H9 (cell line): ENCODE results near the gene DCAF5. TPM values are rescaled to one million over a fixed set of nuclear protein-coding genes. Genes with fewer than 3 reads are reported as not detected.

ENCODE experiments used
- DNase-seq: peaks from one replicate; pipeline ENCODE4 v3.0.0-alpha.2; 2017
- H2AFZ ChIP-seq: one replicate; pipeline ENCODE4 v1.6.1; 2013; ENCODE audit warnings: mild to moderate bottlenecking, low read length, control low read depth, moderate library complexity
- H2AK5ac ChIP-seq: 2 replicates; pipeline ENCODE4 v1.6.1; 2013; ENCODE audit warnings: low read length, control low read depth, mixed read lengths; ENCODE audit not compliant: insufficient read length
- H2BK120ac ChIP-seq: one replicate; pipeline ENCODE4 v1.6.1; 2013; ENCODE audit warnings: low read depth, mild to moderate bottlenecking, low read length, control low read depth, inconsistent platforms; ENCODE audit not compliant: poor library complexity, severe bottlenecking
- H2BK12ac ChIP-seq: 2 replicates; pipeline ENCODE4 v1.6.1; 2013; ENCODE audit warnings: low read length, control low read depth, mixed read lengths, low read depth; ENCODE audit not compliant: insufficient read length
- H2BK15ac ChIP-seq: 2 replicates; pipeline ENCODE4 v1.6.1; 2013; ENCODE audit warnings: low read depth, low read length, control low read depth
- H2BK20ac ChIP-seq: one replicate; pipeline ENCODE4 v1.6.1; 2013; ENCODE audit warnings: low read depth, mild to moderate bottlenecking, low read length, control low read depth, inconsistent platforms; ENCODE audit not compliant: poor library complexity, severe bottlenecking
- H2BK5ac ChIP-seq: 2 replicates; pipeline ENCODE4 v1.6.1; 2013; ENCODE audit warnings: low read length, control low read depth, mixed read lengths; ENCODE audit not compliant: insufficient read length
- H3K14ac ChIP-seq: 2 replicates; pipeline ENCODE4 v1.6.1; 2013; ENCODE audit warnings: low read length, control low read depth; ENCODE audit not compliant: insufficient read depth
- H3K18ac ChIP-seq: 2 replicates; pipeline ENCODE4 v1.6.1; 2013; ENCODE audit warnings: low read depth, mild to moderate bottlenecking, mixed read lengths, low read length, control low read depth; ENCODE audit not compliant: insufficient read length
- H3K23ac ChIP-seq: 2 replicates; pipeline ENCODE4 v1.6.1; 2013; ENCODE audit warnings: low read length, control low read depth, mixed read lengths, low read depth; ENCODE audit not compliant: insufficient read length
- H3K23me2 ChIP-seq: 2 replicates; pipeline ENCODE4 v1.6.1; 2013; ENCODE audit warnings: low read depth, mild to moderate bottlenecking, mixed read lengths, low read length, control low read depth; ENCODE audit not compliant: insufficient read length, poor library complexity, severe bottlenecking
- H3K27ac ChIP-seq: 2 replicates; pipeline ENCODE4 v1.5.1; 2013; ENCODE audit warnings: low read length, control low read depth, mixed read lengths, low read depth; ENCODE audit not compliant: insufficient read length
- H3K27me3 ChIP-seq: 2 replicates; pipeline ENCODE4 v1.6.1; 2013; ENCODE audit warnings: low read length, control low read depth, inconsistent platforms; ENCODE audit not compliant: insufficient read depth
- H3K4ac ChIP-seq: 2 replicates; pipeline ENCODE4 v1.6.1; 2013; ENCODE audit warnings: low read depth, mild to moderate bottlenecking, control low read depth, inconsistent platforms, low read length, moderate library complexity
- H3K4me1 ChIP-seq: 2 replicates; pipeline ENCODE4 v1.6.1; 2013; ENCODE audit warnings: low read length, control low read depth, inconsistent platforms; ENCODE audit not compliant: insufficient read depth
- H3K4me2 ChIP-seq: 2 replicates; pipeline ENCODE4 v1.6.1; 2013; ENCODE audit warnings: low read length, control low read depth, mixed read lengths; ENCODE audit not compliant: insufficient read length, insufficient read depth
- H3K56ac ChIP-seq: 2 replicates; pipeline ENCODE4 v1.6.1; 2013; ENCODE audit warnings: low read depth, mild to moderate bottlenecking, mixed read lengths, low read length, control low read depth; ENCODE audit not compliant: insufficient read length
- H3K79me1 ChIP-seq: 2 replicates; pipeline ENCODE4 v1.6.1; 2013; ENCODE audit warnings: low read depth, mild to moderate bottlenecking, moderate library complexity, low read length, control low read depth, inconsistent platforms; ENCODE audit not compliant: insufficient read depth, poor library complexity, severe bottlenecking
- H3K79me2 ChIP-seq: 2 replicates; pipeline ENCODE4 v1.6.1; 2013; ENCODE audit warnings: low read length, control low read depth, inconsistent platforms; ENCODE audit not compliant: insufficient read depth
- H3K9ac ChIP-seq: 2 replicates; pipeline ENCODE4 v1.6.1; 2013; ENCODE audit warnings: low read length, control low read depth, mixed read lengths; ENCODE audit not compliant: insufficient read length; ENCODE audit errors: extremely low read depth
- H3K9me3 ChIP-seq: one replicate; pipeline ENCODE4 v1.6.1; 2013; ENCODE audit warnings: low read depth, low read length, inconsistent platforms; ENCODE audit not compliant: control insufficient read depth
- H3T11ph ChIP-seq: one replicate; pipeline ENCODE4 v1.6.1; 2013; ENCODE audit warnings: mild to moderate bottlenecking, low read length, control low read depth, inconsistent platforms
- H4K20me1 ChIP-seq: one replicate; pipeline ENCODE4 v1.6.1; 2013; ENCODE audit not compliant: control insufficient read depth, insufficient read length, insufficient read depth
- H4K5ac ChIP-seq: 2 replicates; pipeline ENCODE4 v1.6.1; 2013; ENCODE audit warnings: low read depth, mild to moderate bottlenecking, mixed read lengths, low read length, control low read depth; ENCODE audit not compliant: insufficient read length
- H4K8ac ChIP-seq: replicated peaks from 2 replicates; pipeline ENCODE4 v1.6.1; 2013; ENCODE audit warnings: low read length, control low read depth, mixed read lengths, low read depth; ENCODE audit not compliant: insufficient read length
- H4K91ac ChIP-seq: 2 replicates; pipeline ENCODE4 v1.6.1; 2013; ENCODE audit warnings: low read depth, mild to moderate bottlenecking, moderate library complexity, mixed read lengths, low read length, control low read depth; ENCODE audit not compliant: insufficient read length
- H3K27ac Mint-ChIP-seq, 3 experiments: 2 replicates in 2 of 3; 3 replicates in 1 of 3; pipeline ENCODE4 v1.8.0; 2020 to 2021; ENCODE audit warnings: mixed read lengths in 3 of 3, mild to moderate bottlenecking in 1 of 3, moderate library complexity in 1 of 3
- H3K27me3 Mint-ChIP-seq: 2 replicates; pipeline ENCODE4 v1.8.0; 2021; ENCODE audit warnings: low read depth, mild to moderate bottlenecking, moderate library complexity, mixed read lengths
- H3K36me3 Mint-ChIP-seq, 3 experiments: 2 replicates in 2 of 3; 3 replicates in 1 of 3; pipeline ENCODE4 v1.8.0; 2020 to 2021; ENCODE audit warnings: low read depth in 3 of 3, mixed read lengths in 3 of 3; ENCODE audit not compliant: insufficient read depth in 1 of 3
- H3K4me1 Mint-ChIP-seq, 2 experiments: 2 replicates each; pipeline ENCODE4 v1.8.0; 2020; ENCODE audit warnings: mixed read lengths in 2 of 2
- H3K4me3 Mint-ChIP-seq, 2 experiments: 2 replicates in 1 of 2; 3 replicates in 1 of 2; pipeline ENCODE4 v1.8.0; 2020 to 2021; ENCODE audit warnings: mild to moderate bottlenecking in 2 of 2, mixed read lengths in 2 of 2, moderate library complexity in 1 of 2
- H3K9me3 Mint-ChIP-seq, 2 experiments: 2 replicates in 1 of 2; 3 replicates in 1 of 2; pipeline ENCODE4 v1.8.0; 2020; ENCODE audit warnings: mild to moderate bottlenecking in 2 of 2, mixed read lengths in 2 of 2, moderate library complexity in 1 of 2
- WGBS: extraction: QIAGEN DNeasy Blood & Tissue Kit; methylation state at CpG from one replicate; pipeline ENCODE4 v1.1.7; 2013; ENCODE audit warnings: missing lambda C conversion rate, low lambda C conversion rate, mixed read lengths; ENCODE audit not compliant: insufficient read length; ENCODE audit errors: extremely low coverage; 5-methylcytosine and 5-hydroxymethylcytosine counted together
- total RNA-seq: library from RNA; stranded (reverse); gene quantifications from 2 replicates; pipeline ENCODE4 v1.2.1, GENCODE V29; 2021
- TF ChIP-seq, protein P1 (sequence below): fragments of 200-600 bp; sonication (generic); conservative IDR thresholded peaks from 3 replicates; pipeline ENCODE4 v1.8.0; 2021; ENCODE audit warnings: antibody characterized with exemption, mild to moderate bottlenecking

DCAF5 gene
- total RNA-seq, 1 experiment from 2014 or later: 31.4 TPM

DNA sequence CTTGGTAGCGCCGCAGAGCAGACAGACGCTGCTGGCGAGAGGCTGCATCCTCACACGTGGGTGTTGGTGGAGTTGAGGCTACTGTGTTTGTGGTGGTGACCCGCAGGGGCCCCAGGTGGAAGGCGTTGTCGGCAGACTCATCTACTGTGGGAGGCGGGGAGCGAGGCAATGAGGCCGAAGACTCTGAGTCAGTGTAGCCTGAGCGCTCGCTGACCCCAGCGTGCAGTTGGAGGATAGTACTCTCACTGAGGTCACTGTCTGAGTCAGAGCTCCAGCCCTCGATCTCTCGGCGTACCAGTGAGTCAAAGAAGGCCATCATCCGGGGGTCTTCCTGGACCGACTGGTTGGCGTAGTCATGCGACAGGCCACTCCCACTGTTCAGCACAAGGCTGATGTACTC is 97.8 kb downstream of the DCAF5 start:
- H2BK12ac ChIP-seq: no peak overlapping the region
- H2AK5ac ChIP-seq: no peak overlapping the region
- H3K23ac ChIP-seq: no peak overlapping the region
- no peak overlapping the region for H2BK120ac ChIP-seq
- no peak overlapping the region for H4K8ac ChIP-seq
- no peaks in the 10 kb centered on the region for H3K9me3 ChIP-seq
- Mint-ChIP-seq H3K36me3 (peaks cover 17 to 33% (median 18%) of the 10 kb centered on the region in 3 experiments; a peak in 5 of 7 replicates), H3K27me3 (no peaks in the 10 kb centered on the region), H3K9me3 (no peaks in the 10 kb centered on the region), H3K27ac (peak overlapping the region in 1 of 3 experiments; percentile 38; a peak in 2 of 7 replicates), H3K4me3 (no peak overlapping the region), H3K4me1 (peaks cover 38 to 40% of the 10 kb centered on the region in 2 experiments)
- H4K91ac ChIP-seq: no peak overlapping the region
- H3K4me1 ChIP-seq: peaks cover 2% of the 10 kb centered on the region; the same call in 1 of the 2 replicates
- no peak overlapping the region for H3K9ac ChIP-seq
- no peak overlapping the region for H4K5ac ChIP-seq
- no peaks in the 10 kb centered on the region for H3K79me2 ChIP-seq
- H3K18ac ChIP-seq: no peak overlapping the region
- no CpG with 5 or more reads among the region's 21 CpGs for WGBS
- no peak overlapping the region for H3K4ac ChIP-seq
- H3K23me2 ChIP-seq: no peaks in the 10 kb centered on the region
- H3K4me2 ChIP-seq: no peak overlapping the region
- H4K20me1 ChIP-seq: no peaks in the 10 kb centered on the region
- H2BK5ac ChIP-seq: no peak overlapping the region
- no peak overlapping the region for H2AFZ ChIP-seq
- H3K27ac ChIP-seq: no peak overlapping the region
- H3K27me3 ChIP-seq: no peaks in the 10 kb centered on the region
- DNase-seq: no peak
- H3K79me1 ChIP-seq: no peaks in the 10 kb centered on the region
- no peak overlapping the region for H3K14ac ChIP-seq
- TF ChIP-seq, protein P1, sequence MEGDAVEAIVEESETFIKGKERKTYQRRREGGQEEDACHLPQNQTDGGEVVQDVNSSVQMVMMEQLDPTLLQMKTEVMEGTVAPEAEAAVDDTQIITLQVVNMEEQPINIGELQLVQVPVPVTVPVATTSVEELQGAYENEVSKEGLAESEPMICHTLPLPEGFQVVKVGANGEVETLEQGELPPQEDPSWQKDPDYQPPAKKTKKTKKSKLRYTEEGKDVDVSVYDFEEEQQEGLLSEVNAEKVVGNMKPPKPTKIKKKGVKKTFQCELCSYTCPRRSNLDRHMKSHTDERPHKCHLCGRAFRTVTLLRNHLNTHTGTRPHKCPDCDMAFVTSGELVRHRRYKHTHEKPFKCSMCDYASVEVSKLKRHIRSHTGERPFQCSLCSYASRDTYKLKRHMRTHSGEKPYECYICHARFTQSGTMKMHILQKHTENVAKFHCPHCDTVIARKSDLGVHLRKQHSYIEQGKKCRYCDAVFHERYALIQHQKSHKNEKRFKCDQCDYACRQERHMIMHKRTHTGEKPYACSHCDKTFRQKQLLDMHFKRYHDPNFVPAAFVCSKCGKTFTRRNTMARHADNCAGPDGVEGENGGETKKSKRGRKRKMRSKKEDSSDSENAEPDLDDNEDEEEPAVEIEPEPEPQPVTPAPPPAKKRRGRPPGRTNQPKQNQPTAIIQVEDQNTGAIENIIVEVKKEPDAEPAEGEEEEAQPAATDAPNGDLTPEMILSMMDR: no peak
- no peak overlapping the region for H2BK20ac ChIP-seq
- H3K56ac ChIP-seq: no peak overlapping the region
- H2BK15ac ChIP-seq: no peak overlapping the region
- H3T11ph ChIP-seq: no peak overlapping the region
